KBM-7 (cell line): Measurements from ENCODE around the gene IL1R1.

Experiments
- DNase-seq: peaks from one replicate; pipeline ENCODE4 v3.0.0-alpha.2; 2015
- in situ Hi-C: fragments of 300-500 bp; cut with MboI; formaldehyde crosslinking; loops from 2 replicates; pipeline ENCODE4 v1.14.3; 2020; ENCODE audit warnings: low sequenced_read_pairs, low pct_unique_long_range_greater_than_20kb, mixed read lengths

Gene IL1R1

DNA sequence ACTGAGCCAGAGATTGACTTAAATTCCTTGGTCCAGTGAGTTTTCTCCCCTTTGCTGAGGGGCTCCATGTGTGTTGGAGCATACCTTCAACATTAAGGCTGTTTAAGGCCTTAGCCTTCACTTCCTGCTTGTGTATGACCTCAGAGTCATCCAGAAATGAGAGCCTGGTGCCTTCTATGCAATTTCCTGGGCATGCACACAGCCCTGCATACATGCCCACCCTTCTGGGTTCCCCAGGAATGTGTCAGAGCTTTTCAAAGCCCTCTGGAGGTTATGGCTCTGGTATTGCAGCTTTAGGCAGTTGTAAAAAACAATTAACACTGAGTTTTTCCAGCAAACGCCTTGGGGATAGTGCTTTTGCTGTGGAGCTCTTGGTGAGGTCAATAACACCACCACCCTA, 16.7 kb downstream of the IL1R1 start:
- no peak for DNase-seq
- in situ Hi-C loops = no loop called here

GRCh38 chr2:102166189-102166845, 23.8 kb downstream of the IL1R1 start:
- in situ Hi-C loops = no loop called here
- peak; percentile 14 for DNase-seq

DNA sequence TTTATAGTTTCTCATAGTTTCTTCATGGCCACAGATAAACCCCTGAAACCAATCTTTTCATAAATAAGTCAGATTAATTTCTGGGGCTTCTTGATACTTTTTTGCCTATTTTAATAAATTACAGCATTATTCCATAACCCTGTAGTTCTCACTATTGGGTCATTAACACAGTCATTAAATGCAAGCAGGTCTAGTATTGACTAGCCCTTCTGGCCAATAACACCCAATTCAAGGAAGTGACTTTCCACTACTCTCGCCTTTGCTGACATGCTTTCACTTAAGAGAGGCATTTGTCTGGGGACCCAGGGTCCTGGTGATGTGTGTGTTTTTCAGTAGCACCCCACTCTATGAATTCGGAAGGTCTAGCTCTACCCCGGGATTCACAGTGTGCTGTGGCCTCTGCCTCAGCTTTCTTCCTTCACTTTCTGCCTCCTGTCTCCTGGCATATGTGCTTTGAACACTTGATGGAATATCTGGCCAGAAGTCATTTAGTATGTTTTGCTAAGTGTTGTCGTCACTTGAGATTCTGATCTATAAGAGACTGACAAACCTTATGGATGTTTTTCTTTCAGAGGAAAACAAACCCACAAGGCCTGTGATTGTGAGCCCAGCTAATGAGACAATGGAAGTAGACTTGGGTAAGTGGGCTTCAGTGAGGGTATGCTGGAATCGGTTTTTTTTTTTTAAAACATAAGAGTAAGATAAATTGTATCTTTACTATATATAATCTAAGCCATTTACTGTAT, 25.7 kb downstream of the IL1R1 start:
- in situ Hi-C loops = no loop called here
- DNase-seq = no peak

- in situ Hi-C loops = no loop called here
- DNase-seq = no peak
These were observed 29.4 kb downstream of the IL1R1 start for GRCh38 chr2:102171946-102172345.

DNA sequence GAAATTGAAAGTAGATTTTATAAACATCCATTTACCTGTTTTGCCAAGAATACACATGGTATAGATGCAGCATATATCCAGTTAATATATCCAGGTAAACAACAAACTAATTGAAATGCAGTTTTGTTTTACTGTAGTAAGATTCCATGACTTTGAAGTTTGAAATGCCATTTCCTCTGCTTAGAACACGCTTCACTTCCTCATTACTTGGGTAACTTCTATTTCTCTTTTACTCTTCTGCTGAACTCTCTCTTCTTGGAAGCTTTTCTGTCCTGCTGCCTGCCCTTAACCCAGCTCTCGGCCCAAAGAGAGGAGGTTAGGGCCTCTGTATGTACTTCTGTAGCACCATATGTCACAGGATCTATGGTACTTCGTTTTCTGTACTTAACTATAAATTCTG, 30.2 kb downstream of the IL1R1 start:
- in situ Hi-C loops = no loop called here
- DNase-seq = no peak

DNA sequence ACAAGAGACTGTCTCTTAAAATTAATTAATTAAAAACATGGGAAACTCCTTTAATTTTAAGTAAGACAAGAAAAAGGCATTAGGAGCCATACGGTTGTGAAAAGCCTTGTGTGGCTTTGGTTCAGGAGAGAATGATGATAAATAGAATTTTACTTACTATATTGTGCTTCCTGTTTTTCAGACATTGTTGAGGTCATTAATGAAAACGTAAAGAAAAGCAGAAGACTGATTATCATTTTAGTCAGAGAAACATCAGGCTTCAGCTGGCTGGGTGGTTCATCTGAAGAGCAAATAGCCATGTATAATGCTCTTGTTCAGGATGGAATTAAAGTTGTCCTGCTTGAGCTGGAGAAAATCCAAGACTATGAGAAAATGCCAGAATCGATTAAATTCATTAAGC, 33.6 kb downstream of the IL1R1 start:
- in situ Hi-C loops = no loop called here
- no peak for DNase-seq

DNA sequence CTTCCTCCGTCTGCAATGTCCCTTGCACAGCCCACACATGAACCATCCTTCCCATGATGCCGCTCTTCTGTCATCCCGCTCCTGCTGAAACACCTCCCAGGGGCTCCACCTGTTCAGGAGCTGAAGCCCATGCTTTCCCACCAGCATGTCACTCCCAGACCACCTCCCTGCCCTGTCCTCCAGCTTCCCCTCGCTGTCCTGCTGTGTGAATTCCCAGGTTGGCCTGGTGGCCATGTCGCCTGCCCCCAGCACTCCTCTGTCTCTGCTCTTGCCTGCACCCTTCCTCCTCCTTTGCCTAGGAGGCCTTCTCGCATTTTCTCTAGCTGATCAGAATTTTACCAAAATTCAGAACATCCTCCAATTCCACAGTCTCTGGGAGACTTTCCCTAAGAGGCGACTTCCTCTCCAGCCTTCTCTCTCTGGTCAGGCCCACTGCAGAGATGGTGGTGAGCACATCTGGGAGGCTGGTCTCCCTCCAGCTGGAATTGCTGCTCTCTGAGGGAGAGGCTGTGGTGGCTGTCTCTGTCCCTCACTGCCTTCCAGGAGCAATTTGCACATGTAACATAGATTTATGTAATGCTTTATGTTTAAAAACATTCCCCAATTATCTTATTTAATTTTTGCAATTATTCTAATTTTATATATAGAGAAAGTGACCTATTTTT, 35.4 kb downstream of the IL1R1 start:
- no peak for DNase-seq
- in situ Hi-C loops = no loop called here

GRCh38 chr2:102179061-102179460, 36.5 kb downstream of the IL1R1 start:
- in situ Hi-C loops = no loop called here
- DNase-seq = no peak

DNA sequence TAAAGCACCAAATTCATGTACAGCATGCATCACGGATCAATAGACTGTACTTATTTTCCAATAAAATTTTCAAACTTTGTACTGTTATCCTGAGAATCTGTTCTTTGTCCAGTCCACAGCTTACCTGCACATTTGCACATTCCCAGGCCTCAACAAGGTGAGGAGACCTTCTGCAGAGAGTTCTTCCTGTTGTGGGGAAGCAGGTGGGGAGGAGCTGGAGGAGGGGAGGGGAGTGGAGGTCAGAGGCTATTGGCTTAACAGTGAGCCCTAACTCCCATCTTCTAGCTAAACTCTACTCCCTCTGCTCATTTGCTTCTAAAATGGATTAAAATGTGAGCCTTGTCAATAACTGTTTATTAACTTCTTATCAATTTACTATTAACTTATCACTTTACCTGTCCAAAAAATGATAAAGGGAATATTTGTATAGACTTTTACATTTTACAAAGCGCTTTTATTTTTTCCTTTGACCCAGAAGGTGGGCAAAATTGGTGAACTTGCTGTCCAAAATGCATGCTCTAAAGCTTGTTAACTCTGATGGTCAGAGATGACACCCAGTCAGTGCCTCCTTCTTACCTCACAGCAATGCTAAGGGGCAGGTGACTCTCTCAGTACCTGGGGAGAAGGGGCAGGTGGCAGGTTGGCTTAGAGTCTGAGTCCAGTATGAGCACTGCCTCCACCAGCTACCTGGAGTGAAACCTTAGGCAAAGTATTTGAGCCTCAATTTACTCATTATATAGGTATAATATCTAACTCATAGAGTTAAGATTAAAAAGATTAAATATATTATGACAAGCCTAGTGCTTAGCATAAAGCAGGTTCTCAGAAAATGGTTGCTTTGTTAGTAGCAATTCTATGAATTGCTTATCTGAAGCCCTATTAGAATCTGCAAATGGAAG, 37.5 kb downstream of the IL1R1 start:
- DNase-seq = no peak
- in situ Hi-C loops = no loop called here

- in situ Hi-C loops = no loop called here
- no peak for DNase-seq
These were observed 38.1 kb downstream of the IL1R1 start for GRCh38 chr2:102180687-102180999.

DNA sequence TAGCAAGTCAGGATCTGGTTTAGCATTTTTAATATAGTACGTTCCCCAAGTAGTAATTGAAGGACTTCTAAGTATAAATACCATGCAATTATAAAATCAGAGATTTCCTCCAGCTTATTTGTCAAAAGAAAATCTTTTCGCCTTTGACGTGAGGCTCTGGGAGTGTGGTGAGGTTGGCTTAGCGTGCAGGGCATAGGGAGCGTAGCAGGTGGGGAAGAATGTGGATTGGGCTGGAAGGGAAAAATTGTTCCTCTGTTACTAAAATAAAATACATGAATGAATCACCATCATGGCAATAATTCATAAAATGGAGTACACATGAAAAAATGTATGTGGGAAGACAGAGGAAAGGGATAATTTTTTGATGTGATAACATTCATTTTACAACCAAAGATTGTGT, 38.8 kb downstream of the IL1R1 start:
- DNase-seq = no peak
- in situ Hi-C loops = no loop called here

DNA sequence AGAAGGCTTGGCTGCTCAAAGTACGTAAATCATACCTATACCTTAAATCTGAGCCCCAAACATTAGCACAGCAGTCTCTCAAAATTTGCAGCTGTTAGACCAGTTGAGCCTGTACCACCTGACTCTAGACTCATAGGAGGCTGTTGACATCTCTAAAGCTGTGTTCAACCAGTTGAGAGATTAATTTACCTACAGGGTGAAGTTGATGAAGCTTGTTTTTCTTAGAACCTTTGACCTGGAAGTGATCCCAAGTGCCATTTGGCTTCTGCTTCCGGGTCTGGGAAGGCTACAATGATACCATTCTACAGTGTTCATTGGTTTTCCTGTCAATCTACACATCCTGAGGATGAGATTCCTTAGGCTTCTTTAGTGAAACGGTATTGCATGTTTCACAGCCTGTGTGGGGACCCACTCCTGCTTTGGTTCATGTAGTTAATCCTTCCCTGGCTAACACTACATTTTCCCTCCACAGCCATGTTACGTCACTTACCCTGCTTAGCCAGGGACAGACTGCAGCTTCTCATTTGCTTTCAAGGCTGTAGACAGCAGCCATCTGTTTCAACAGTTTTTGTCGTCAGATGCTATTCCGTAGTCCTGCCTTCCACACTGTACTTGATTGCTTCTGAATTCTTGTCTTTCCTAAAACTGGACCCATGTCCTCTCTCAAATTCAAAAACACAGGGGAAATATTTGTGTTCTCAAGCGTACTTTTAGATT, 39.5 kb downstream of the IL1R1 start:
- in situ Hi-C loops = no loop called here
- DNase-seq = no peak

DNA sequence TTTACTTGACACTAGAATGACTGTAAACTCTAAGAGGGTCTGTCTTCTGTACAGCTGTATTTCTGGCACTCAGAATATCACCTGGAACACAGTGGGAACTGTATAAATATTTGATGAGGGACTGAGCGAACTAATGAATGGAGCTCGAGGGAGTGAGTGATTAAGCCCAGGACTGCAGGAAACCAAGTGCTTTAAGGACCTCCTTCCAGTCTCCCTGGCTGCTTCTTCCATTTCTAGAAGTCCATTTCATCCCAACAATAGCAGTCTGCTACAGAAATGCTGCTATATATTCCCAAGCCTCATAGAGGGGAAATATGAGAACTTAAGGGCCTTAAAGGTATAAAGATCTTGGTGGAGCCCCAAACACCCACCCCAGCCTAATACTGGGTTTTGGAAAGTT, 41.5 kb downstream of the IL1R1 start:
- in situ Hi-C loops = no loop called here
- DNase-seq = no peak

DNA sequence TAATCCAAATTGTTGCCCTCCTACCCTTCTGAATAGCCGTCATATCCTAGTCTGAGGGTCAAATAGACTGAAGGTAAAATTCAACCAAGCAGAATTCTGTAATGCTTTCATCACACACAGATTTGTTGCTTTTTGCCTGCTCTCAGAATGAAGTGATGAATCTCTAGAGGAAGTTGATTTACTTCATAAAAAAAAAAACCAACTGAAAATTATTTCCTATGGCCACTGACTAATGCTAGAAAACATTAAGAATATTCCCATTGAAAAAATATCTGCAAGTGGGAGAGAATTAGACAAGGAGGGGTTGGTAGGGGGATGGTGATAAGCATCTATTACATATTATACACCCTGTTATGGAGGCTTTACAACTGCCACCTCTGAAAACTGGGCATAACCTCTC, 42.0 kb downstream of the IL1R1 start:
- DNase-seq = no peak
- in situ Hi-C loops = no loop called here

GRCh38 chr2:102185347-102185746, 42.8 kb downstream of the IL1R1 start:
- in situ Hi-C loops = no loop called here
- DNase-seq = peak; percentile 57

- in situ Hi-C loops = no loop called here
- no peak for DNase-seq
These were observed 44.4 kb downstream of the IL1R1 start, which contains the start of gene IL1RL2 for GRCh38 chr2:102186791-102187495. TSS of gene IL1RL2 (plus strand) at chr2:102187023. CDS start at chr2:102187868, 845 bp downstream.

- in situ Hi-C loops = no loop called here
These were observed 45.1 kb downstream of the IL1R1 start for GRCh38 chr2:102187496-102188150.

More at GRCh38 chr2:102187496-102188150, 45.1 kb downstream of the IL1R1 start:
- DNase-seq = no peak
